Left renal pelvis (tissue), 4 donors: Measurements from ENCODE around the gene NEGR1. TPM values are rescaled to one million over a fixed set of nuclear protein-coding genes. Genes with fewer than 3 reads are reported as not detected.

ENCODE experiments used
- DNase-seq, 4 donors: peaks; one replicate each; pipeline ENCODE4 v3.0.0-alpha.2; 2013; ENCODE audit warnings: low read depth in 4 of 4, low spot score in 3 of 4
- polyA plus RNA-seq, 4 donors: library from polyadenylated mRNA; unstranded; fragments of 120-200 nt; gene quantifications; one replicate each; pipeline ENCODE4 v1.2.1, GENCODE V29; 2013; ENCODE audit not compliant: insufficient read length in 4 of 4

NEGR1 gene
- polyA plus RNA-seq, 4 donors, result 2.9 to 12.6 (median 5.7) TPM

- no peak for DNase-seq
These were observed 632.2 kb downstream of the NEGR1 start for GRCh38 chr1:71650119-71650518.

GRCh38 chr1:71649608-71650007 is 632.7 kb downstream of the NEGR1 start:
- DNase-seq, result no peak

- DNase-seq, result no peak
These were observed 634.6 kb downstream of the NEGR1 start for GRCh38 chr1:71647513-71648300.

GRCh38 chr1:71645015-71645414 is 637.3 kb downstream of the NEGR1 start:
- DNase-seq, result no peak

- DNase-seq, result no peak
These were observed 640.4 kb downstream of the NEGR1 start for GRCh38 chr1:71641903-71642302.

GRCh38 chr1:71640998-71641397 is 641.3 kb downstream of the NEGR1 start:
- DNase-seq, result no peak

- DNase-seq, result no peak
These were observed 642.2 kb downstream of the NEGR1 start for GRCh38 chr1:71640116-71640515.

- no peak for DNase-seq
These were observed 644.1 kb downstream of the NEGR1 start for GRCh38 chr1:71638081-71638766.

GRCh38 chr1:71635568-71635967 is 646.8 kb downstream of the NEGR1 start:
- no peak for DNase-seq

- DNase-seq, result no peak
These were observed 648.2 kb downstream of the NEGR1 start for GRCh38 chr1:71634159-71634558.

- no peak for DNase-seq
These were observed 652.3 kb downstream of the NEGR1 start for GRCh38 chr1:71630073-71630472.

GRCh38 chr1:71625004-71625403 is 657.3 kb downstream of the NEGR1 start:
- DNase-seq, result no peak

GRCh38 chr1:71623888-71624287 is 658.5 kb downstream of the NEGR1 start:
- DNase-seq, result no peak

GRCh38 chr1:71621785-71622184 is 660.6 kb downstream of the NEGR1 start:
- DNase-seq, result peak in 2 of 4 donors; percentile 0 to 1

GRCh38 chr1:71618766-71619530 is 663.4 kb downstream of the NEGR1 start:
- no peak for DNase-seq

- no peak for DNase-seq
These were observed 664.1 kb downstream of the NEGR1 start for GRCh38 chr1:71618191-71618590.

- no peak for DNase-seq
These were observed 671.9 kb downstream of the NEGR1 start for GRCh38 chr1:71610476-71610875.

GRCh38 chr1:71603044-71603776 is 679.1 kb downstream of the NEGR1 start:
- DNase-seq, result no peak

GRCh38 chr1:71600023-71600422 is 682.3 kb downstream of the NEGR1 start:
- no peak for DNase-seq

- no peak for DNase-seq
These were observed 683.0 kb downstream of the NEGR1 start for GRCh38 chr1:71599306-71599705.

- DNase-seq, result no peak
These were observed 688.8 kb downstream of the NEGR1 start for GRCh38 chr1:71593523-71593922.
